ENCODE data around the gene CDKL1. TPM values are rescaled to one million over a fixed set of nuclear protein-coding genes. Genes with fewer than 3 reads are reported as not detected.

Gene CDKL1
- total and polyA plus RNA-seq, 2 of the 13 experiments (the other 11 are each of a cell fraction or from before 2014, with no cell fraction given): 4.4 to 5.1 TPM

DNA sequence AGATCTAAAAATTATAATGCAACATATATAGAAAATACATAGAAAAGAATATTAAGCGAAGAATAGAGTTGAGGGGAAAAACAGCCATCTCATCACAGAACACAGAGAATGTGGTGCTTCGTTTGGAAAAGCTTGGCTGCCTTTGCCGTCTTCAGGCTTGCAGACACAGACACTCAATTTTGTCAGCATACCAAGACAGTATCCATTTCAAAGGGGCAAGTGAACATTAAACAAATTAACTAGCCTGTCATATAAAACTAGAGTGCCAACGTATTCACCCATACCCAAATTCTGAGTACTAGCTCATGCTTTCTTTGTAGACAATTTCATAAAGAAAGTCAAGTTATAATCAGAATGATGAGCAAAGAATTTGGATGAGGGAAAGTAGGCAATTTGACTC is 44.1 kb downstream of the CDKL1 start:
- DNase-seq (ENCODE audit: low spot score): no peak
- Histone ChIP-seq H3K79me2 (ENCODE audit: insufficient read depth, low read length) (no peaks in the 10 kb centered on the region), H3K4me2 (ENCODE audit: low read depth, low read length) (no peak overlapping the region), H3K27ac (ENCODE audit: extremely low read length, insufficient read depth, low read length) (no peak overlapping the region), H4K20me1 (ENCODE audit: insufficient read depth, low read length) (no peaks in the 10 kb centered on the region), H2AFZ (ENCODE audit: low read length) (no peak overlapping the region), H3K9me3 (ENCODE audit: low read length) (no peaks in the 10 kb centered on the region), H3K4me1 (ENCODE audit: insufficient read depth, low read length) (peaks cover 13% of the 10 kb centered on the region; the same call in 1 of the 2 replicates), H3K27me3 (ENCODE audit: control insufficient read depth in 1 of 2, insufficient read depth in 2 of 2, low read length in 2 of 2) (no peaks in the 10 kb centered on the region), H3K4me3 (replicated peaks in 1 of 3; ENCODE audit: insufficient read depth in 1 of 3, low read depth in 2 of 3, low read length in 3 of 3) (no peak overlapping the region), H3K36me3 (replicated peaks in 1 of 2; ENCODE audit: control insufficient read depth in 1 of 2, insufficient read depth in 2 of 2, low read length in 2 of 2) (no peaks in the 10 kb centered on the region), H3K9ac (ENCODE audit: insufficient read depth, low read depth, low read length) (no peak overlapping the region)
- in situ Hi-C loops (cut with HindIII; ENCODE audit: extremely low pct_ligation_motif_present, low pct_unique_long_range_greater_than_20kb): no loop called here
- 78% methylated on average over 4 of the region's 4 CpGs for WGBS (ENCODE audit: low lambda C conversion rate)
- no TSS peak for BruUV-seq (replicated peaks)
- TF ChIP-seq MBNL3 (CRISPR knock-in tag; conservative IDR thresholded peaks at IDR 0.05) (no peak), EEA1 (CRISPR knock-in tag; IDR thresholded peaks at IDR 0.05; ENCODE audit: borderline replicate concordance) (no peak), ZNF264 (CRISPR knock-in tag; IDR thresholded peaks at IDR 0.05) (no peak), PCBP2 (optimal IDR thresholded peaks at IDR 0.05; ENCODE audit: low read depth, low read length, poor library complexity, severe bottlenecking) (no peak), SIX4 (CRISPR knock-in tag; IDR thresholded peaks at IDR 0.05) (no peak), ZSCAN20 (CRISPR knock-in tag; IDR thresholded peaks at IDR 0.05; ENCODE audit: borderline replicate concordance) (no peak)
- TF ChIP-seq, protein P1, sequence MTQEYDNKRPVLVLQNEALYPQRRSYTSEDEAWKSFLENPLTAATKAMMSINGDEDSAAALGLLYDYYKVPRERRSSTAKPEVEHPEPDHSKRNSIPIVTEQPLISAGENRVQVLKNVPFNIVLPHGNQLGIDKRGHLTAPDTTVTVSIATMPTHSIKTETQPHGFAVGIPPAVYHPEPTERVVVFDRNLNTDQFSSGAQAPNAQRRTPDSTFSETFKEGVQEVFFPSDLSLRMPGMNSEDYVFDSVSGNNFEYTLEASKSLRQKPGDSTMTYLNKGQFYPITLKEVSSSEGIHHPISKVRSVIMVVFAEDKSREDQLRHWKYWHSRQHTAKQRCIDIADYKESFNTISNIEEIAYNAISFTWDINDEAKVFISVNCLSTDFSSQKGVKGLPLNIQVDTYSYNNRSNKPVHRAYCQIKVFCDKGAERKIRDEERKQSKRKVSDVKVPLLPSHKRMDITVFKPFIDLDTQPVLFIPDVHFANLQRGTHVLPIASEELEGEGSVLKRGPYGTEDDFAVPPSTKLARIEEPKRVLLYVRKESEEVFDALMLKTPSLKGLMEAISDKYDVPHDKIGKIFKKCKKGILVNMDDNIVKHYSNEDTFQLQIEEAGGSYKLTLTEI (CRISPR knock-in tag; conservative IDR thresholded peaks at IDR 0.05): no peak
- ATAC-seq: no peak
- intact Hi-C loops (cut with micrococcal nuclease; ENCODE audit: unreplicated experiment): no loop called here
- ChIA-PET POLR2A (no interaction called here), CTCF (ENCODE audit: low intra/inter-chr PET ratio, low total read pairs) (no interaction called here)
- FAIRE-seq: no peak

DNA sequence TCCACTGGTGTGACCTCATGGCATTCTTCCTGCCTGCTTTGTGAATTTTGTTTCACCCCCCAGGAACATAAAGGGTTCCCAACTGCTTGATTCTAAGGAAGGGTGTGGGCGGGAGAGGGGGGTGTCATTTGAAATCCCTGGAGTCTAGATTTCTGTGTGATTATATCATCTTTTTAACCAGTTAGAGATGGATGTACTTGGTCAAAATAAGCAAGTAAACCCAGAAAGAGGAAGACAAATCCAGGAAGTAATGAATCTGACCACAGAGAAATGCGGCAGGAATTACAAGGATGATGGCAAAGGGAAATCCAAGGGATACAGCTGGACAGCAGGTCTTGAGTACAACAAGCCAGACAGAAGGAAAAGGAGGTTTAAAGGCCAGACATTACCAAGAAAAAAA is 45.7 kb downstream of the CDKL1 start:
- intact Hi-C loops (cut with micrococcal nuclease; ENCODE audit: unreplicated experiment) (no loop called here), in situ Hi-C loops (cut with HindIII; ENCODE audit: extremely low pct_ligation_motif_present, low pct_unique_long_range_greater_than_20kb) (no loop called here)
- Histone ChIP-seq H2AFZ (ENCODE audit: low read length) (no peak overlapping the region), H4K20me1 (ENCODE audit: insufficient read depth, low read length) (no peaks in the 10 kb centered on the region), H3K9me3 (ENCODE audit: low read length) (no peaks in the 10 kb centered on the region), H3K4me1 (ENCODE audit: insufficient read depth, low read length) (peaks cover 16% of the 10 kb centered on the region; the same call in 1 of the 2 replicates), H3K27ac (ENCODE audit: extremely low read length, insufficient read depth, low read length) (no peak overlapping the region), H3K27me3 (ENCODE audit: control insufficient read depth in 1 of 2, insufficient read depth in 2 of 2, low read length in 2 of 2) (no peaks in the 10 kb centered on the region), H3K36me3 (replicated peaks in 1 of 2; ENCODE audit: control insufficient read depth in 1 of 2, insufficient read depth in 2 of 2, low read length in 2 of 2) (no peaks in the 10 kb centered on the region), H3K4me3 (replicated peaks in 1 of 3; ENCODE audit: insufficient read depth in 1 of 3, low read depth in 2 of 3, low read length in 3 of 3) (no peak overlapping the region), H3K4me2 (ENCODE audit: low read depth, low read length) (no peak overlapping the region), H3K79me2 (ENCODE audit: insufficient read depth, low read length) (no peaks in the 10 kb centered on the region), H3K9ac (ENCODE audit: insufficient read depth, low read depth, low read length) (no peak overlapping the region)
- WGBS (ENCODE audit: low lambda C conversion rate): 92% methylated on average over 2 of the region's 2 CpGs
- ATAC-seq: no peak
- no TSS peak for BruUV-seq (replicated peaks)
- no peak for DNase-seq (ENCODE audit: low spot score)
- FAIRE-seq: no peak
- ChIA-PET POLR2A (interaction anchor here (0.6 to 1.0 kb wide), 2 partner anchors 11 to 40 kb away, joined by 3 read pairs; no protein-coding TSS in a partner anchor), CTCF (ENCODE audit: low intra/inter-chr PET ratio, low total read pairs) (no interaction called here)
- TF ChIP-seq ZNF547 (CRISPR knock-in tag; IDR thresholded peaks at IDR 0.05): no peak
